ENCODE results near the gene CALR.
"Not testable (repeated sequence)": the region's sequence is repeated elsewhere in the genome, so short reads cannot be mapped to it uniquely, and the experiment has no call there.

GRCh38 chr19:12976109-12976508 is 37.7 kb downstream of the CALR start:
- not testable (repeated sequence) for TF ChIP-seq CTCF (conservative IDR thresholded peaks at IDR 0.05); ZFX (IDR thresholded peaks at IDR 0.05)

All from C4-2B (cell line).